K562 (cell line): ENCODE data around the gene ICAM3. TPM values are rescaled to one million over a fixed set of nuclear protein-coding genes. Genes with fewer than 3 reads are reported as not detected.

Experiments used
- AFF1 ChIP-seq, 2 experiments: fragments of 450-650 bp; IDR thresholded peaks; 2 replicates each; pipeline ENCODE4 v1.6.1; 2018; ENCODE audit warnings: mild to moderate bottlenecking in 2 of 2, low read depth in 1 of 2; ENCODE audit not compliant: partially characterized antibody in 2 of 2
- BHLHE40 ChIP-seq: IDR thresholded peaks from 2 replicates; pipeline ENCODE4 v1.6.1; 2011; ENCODE audit warnings: low read length, improper control_type of control experiment
- CHD4 ChIP-seq: fragments of 200-600 bp; sonication (generic); IDR thresholded peaks from 3 replicates; pipeline ENCODE4 v1.6.1; 2012; ENCODE audit warnings: low read depth, mild to moderate bottlenecking, mixed read lengths, low read length, inconsistent platforms; ENCODE audit not compliant: insufficient read depth, insufficient replicate concordance, poor library complexity, severe bottlenecking
- KLF16 ChIP-seq: IDR thresholded peaks from 2 replicates; pipeline ENCODE4 v1.6.1; 2016; ENCODE audit warnings: antibody characterized with exemption
- LEF1 ChIP-seq: fragments of 450-650 bp; IDR thresholded peaks from 2 replicates; pipeline ENCODE4 v1.6.1; 2016; ENCODE audit warnings: mild to moderate bottlenecking
- MBD2 ChIP-seq: sonication (generic); IDR thresholded peaks from 2 replicates; pipeline ENCODE4 v1.6.1; 2016; ENCODE audit warnings: low read depth, borderline replicate concordance
- MCM7 ChIP-seq, 2 experiments: fragments of 450-650 bp; IDR thresholded peaks; 2 replicates each; pipeline ENCODE4 v1.6.1; 2016 to 2018
- PCBP2 ChIP-seq: fragments of 200-400 bp; formaldehyde crosslinking; IDR thresholded peaks from 2 replicates; pipeline ENCODE4 v1.6.1; 2018; ENCODE audit warnings: low read length, low read depth, mild to moderate bottlenecking, moderate library complexity; ENCODE audit not compliant: poor library complexity, severe bottlenecking
- SIRT6 ChIP-seq: IDR thresholded peaks from one replicate; pipeline ENCODE4 v1.6.1; 2012; ENCODE audit warnings: low read depth, mild to moderate bottlenecking, control low read depth, inconsistent platforms, low read length, moderate library complexity
- SIX5 ChIP-seq, 2 experiments: IDR thresholded peaks; 2 replicates each; pipeline ENCODE4 v1.6.1; 2011; ENCODE audit warnings: low read length in 2 of 2, borderline replicate concordance in 1 of 2, low read depth in 1 of 2, mild to moderate bottlenecking in 1 of 2, moderate library complexity in 1 of 2; ENCODE audit not compliant: insufficient read depth in 1 of 2
- SRSF7 ChIP-seq: fragments of 200-400 bp; formaldehyde crosslinking; optimal IDR thresholded peaks from 2 replicates; pipeline ENCODE3; 2017; ENCODE audit warnings: mild to moderate bottlenecking, low read depth, low read length
- ZEB2 ChIP-seq: fragments of 450-650 bp; IDR thresholded peaks from 2 replicates; pipeline ENCODE4 v1.6.1; 2016
- ZNF431 ChIP-seq: sonication (generic); formaldehyde crosslinking; IDR thresholded peaks from 2 replicates; pipeline ENCODE4 v1.8.0; 2022; ENCODE audit warnings: mild to moderate bottlenecking, missing genetic modification reagents
- ZNF785 ChIP-seq: fragments of 250-450 bp; sonication (Bioruptor Pico); IDR thresholded peaks from 2 replicates; pipeline ENCODE4 v1.4.0; 2020; ENCODE audit warnings: mild to moderate bottlenecking
- polyA plus RNA-seq, 8 experiments: library from polyadenylated mRNA; depleted of rRNA in 4 of 8; stranded (reverse) in 5 of 8; unstranded in 3 of 8; fragments of >200 nt; fragmentation: Nextera tagmentation in 2 of 8; fragmentation: Illumina TruSeq in 1 of 8; extraction: Ambion mirVana in 2 of 8; extraction: Trizol in 1 of 8; gene quantifications; 2 replicates each; pipeline versions ENCODE4 v1.2.1 to v1.2.3, GENCODE V29; 2011 to 2014; ENCODE audit warnings: inconsistent platforms in 1 of 8, missing spikeins in 1 of 8
- total RNA-seq, 7 experiments: library from RNA; depleted of rRNA in 6 of 7; stranded (reverse); fragments of >200 nt in 6 of 7; fragmentation: Illumina TruSeq in 2 of 7; extraction: Trizol in 2 of 7; gene quantifications; 2 replicates each; pipeline versions ENCODE4 v1.2.1 to v1.2.3, GENCODE V29; 2011 to 2021; ENCODE audit warnings: low replicate concordance in 1 of 7
- TF ChIP-seq, protein P1 (sequence below): sonication (generic); formaldehyde crosslinking; IDR thresholded peaks from 2 replicates; pipeline ENCODE4 v1.8.0; 2022; ENCODE audit warnings: mild to moderate bottlenecking, missing genetic modification reagents
- TF ChIP-seq, protein P2 (sequence below): fragments of 250-450 bp; sonication (Bioruptor Pico); IDR thresholded peaks from 2 replicates; pipeline ENCODE4 v1.8.0; 2022; ENCODE audit warnings: inconsistent platforms
- TF ChIP-seq, protein P3 (sequence below): fragments of 450-650 bp; IDR thresholded peaks from 2 replicates; pipeline ENCODE4 v1.6.1; 2016
- TF ChIP-seq, protein P4 (sequence below): fragments of 450-650 bp; IDR thresholded peaks from 2 replicates; pipeline ENCODE4 v1.6.1; 2016; ENCODE audit warnings: low read depth, mild to moderate bottlenecking, moderate library complexity

ICAM3 gene
- total and polyA plus RNA-seq, 9 of the 15 experiments (the other 6 are each of a cell fraction or from before 2014, with no cell fraction given) = 6.5 to 39.5 (median 24.2) TPM

- TF ChIP-seq PCBP2 = no peak
- no peak for TF ChIP-seq AFF1 (IDR thresholded peaks at IDR 0.05; ENCODE audit: low read depth in 1 of 2, partially characterized antibody in 2 of 2)
- peak; percentile 57; the same call in 1 of the 2 replicates for TF ChIP-seq KLF16
- peak; percentile 90 for TF ChIP-seq LEF1
- TF ChIP-seq, protein P1, sequence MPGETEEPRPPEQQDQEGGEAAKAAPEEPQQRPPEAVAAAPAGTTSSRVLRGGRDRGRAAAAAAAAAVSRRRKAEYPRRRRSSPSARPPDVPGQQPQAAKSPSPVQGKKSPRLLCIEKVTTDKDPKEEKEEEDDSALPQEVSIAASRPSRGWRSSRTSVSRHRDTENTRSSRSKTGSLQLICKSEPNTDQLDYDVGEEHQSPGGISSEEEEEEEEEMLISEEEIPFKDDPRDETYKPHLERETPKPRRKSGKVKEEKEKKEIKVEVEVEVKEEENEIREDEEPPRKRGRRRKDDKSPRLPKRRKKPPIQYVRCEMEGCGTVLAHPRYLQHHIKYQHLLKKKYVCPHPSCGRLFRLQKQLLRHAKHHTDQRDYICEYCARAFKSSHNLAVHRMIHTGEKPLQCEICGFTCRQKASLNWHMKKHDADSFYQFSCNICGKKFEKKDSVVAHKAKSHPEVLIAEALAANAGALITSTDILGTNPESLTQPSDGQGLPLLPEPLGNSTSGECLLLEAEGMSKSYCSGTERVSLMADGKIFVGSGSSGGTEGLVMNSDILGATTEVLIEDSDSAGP (CRISPR knock-in tag) = peak; percentile 71
- TF ChIP-seq MBD2 = peak; percentile 79
- TF ChIP-seq BHLHE40 = peak; percentile 61
- TF ChIP-seq MCM7 (IDR thresholded peaks at IDR 0.05) = no peak
- TF ChIP-seq CHD4 = no peak
- TF ChIP-seq ZEB2 = peak; percentile 70
- TF ChIP-seq, protein P2, sequence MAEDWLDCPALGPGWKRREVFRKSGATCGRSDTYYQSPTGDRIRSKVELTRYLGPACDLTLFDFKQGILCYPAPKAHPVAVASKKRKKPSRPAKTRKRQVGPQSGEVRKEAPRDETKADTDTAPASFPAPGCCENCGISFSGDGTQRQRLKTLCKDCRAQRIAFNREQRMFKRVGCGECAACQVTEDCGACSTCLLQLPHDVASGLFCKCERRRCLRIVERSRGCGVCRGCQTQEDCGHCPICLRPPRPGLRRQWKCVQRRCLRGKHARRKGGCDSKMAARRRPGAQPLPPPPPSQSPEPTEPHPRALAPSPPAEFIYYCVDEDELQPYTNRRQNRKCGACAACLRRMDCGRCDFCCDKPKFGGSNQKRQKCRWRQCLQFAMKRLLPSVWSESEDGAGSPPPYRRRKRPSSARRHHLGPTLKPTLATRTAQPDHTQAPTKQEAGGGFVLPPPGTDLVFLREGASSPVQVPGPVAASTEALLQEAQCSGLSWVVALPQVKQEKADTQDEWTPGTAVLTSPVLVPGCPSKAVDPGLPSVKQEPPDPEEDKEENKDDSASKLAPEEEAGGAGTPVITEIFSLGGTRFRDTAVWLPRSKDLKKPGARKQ (CRISPR knock-in tag) = no peak
- TF ChIP-seq, protein P3, sequence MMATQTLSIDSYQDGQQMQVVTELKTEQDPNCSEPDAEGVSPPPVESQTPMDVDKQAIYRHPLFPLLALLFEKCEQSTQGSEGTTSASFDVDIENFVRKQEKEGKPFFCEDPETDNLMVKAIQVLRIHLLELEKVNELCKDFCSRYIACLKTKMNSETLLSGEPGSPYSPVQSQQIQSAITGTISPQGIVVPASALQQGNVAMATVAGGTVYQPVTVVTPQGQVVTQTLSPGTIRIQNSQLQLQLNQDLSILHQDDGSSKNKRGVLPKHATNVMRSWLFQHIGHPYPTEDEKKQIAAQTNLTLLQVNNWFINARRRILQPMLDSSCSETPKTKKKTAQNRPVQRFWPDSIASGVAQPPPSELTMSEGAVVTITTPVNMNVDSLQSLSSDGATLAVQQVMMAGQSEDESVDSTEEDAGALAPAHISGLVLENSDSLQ = peak; percentile 59; the same call in 1 of the 2 replicates
- TF ChIP-seq, protein P4, sequence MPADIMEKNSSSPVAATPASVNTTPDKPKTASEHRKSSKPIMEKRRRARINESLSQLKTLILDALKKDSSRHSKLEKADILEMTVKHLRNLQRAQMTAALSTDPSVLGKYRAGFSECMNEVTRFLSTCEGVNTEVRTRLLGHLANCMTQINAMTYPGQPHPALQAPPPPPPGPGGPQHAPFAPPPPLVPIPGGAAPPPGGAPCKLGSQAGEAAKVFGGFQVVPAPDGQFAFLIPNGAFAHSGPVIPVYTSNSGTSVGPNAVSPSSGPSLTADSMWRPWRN = no peak
- no peak for TF ChIP-seq SIX5 (IDR thresholded peaks at IDR 0.05; ENCODE audit: borderline replicate concordance in 1 of 2, insufficient read depth in 1 of 2, low read depth in 1 of 2, low read length in 2 of 2)
- no peak for TF ChIP-seq SIRT6
- peak; percentile 58; the same call in 1 of the 2 replicates for TF ChIP-seq ZNF431 (CRISPR knock-in tag)
- TF ChIP-seq ZNF785 (CRISPR knock-in tag) = no peak
- TF ChIP-seq SRSF7 = no peak
Observed at GRCh38 chr19:10299545-10300458, 39.6 kb downstream of the ICAM3 start (continued).
